ENCODE results near the gene ATP5F1B.

- no peak for TF ChIP-seq REST (IDR thresholded peaks at IDR 0.05; ENCODE audit: insufficient read depth in 1 of 2, low read depth in 2 of 2, low read length in 2 of 2)
- no peak for TF ChIP-seq FOXP2 (optimal IDR thresholded peaks at IDR 0.05; ENCODE audit: borderline replicate concordance, extremely low read depth, extremely low read length, insufficient read depth)
- no peak for TF ChIP-seq TAF1 (IDR thresholded peaks at IDR 0.05; ENCODE audit: borderline replicate concordance, insufficient read depth, low read length)
- TF ChIP-seq POLR2AphosphoS5 (IDR thresholded peaks at IDR 0.05; ENCODE audit: low read depth, low read length): no peak
Observed at GRCh38 chr12:56604355-56604754, 41.4 kb downstream of the ATP5F1B start.
